Neural cell (in vitro differentiated cells): ENCODE results near the gene RAB1B. TPM values are rescaled to one million over a fixed set of nuclear protein-coding genes. Genes with fewer than 3 reads are reported as not detected.

Experiments used
- H2AFZ ChIP-seq: fragments of 200-600, 300-800 bp; sonication (generic), shearing (Covaris generic); 2 replicates; pipeline ENCODE4 v1.6.0; 2014; ENCODE audit warnings: low read depth, mild to moderate bottlenecking, antibody characterized with exemption, low read length, moderate library complexity
- H3F3A ChIP-seq: fragments of 200-600 bp; shearing (Covaris generic); 2 replicates; pipeline ENCODE4 v1.6.1; 2016; ENCODE audit warnings: mild to moderate bottlenecking, moderate library complexity, mixed read lengths, antibody characterized with exemption, low read length; ENCODE audit not compliant: insufficient read depth, poor library complexity, severe bottlenecking
- H3K27ac ChIP-seq: fragments of 200-600, 300-800 bp; sonication (generic), shearing (Covaris generic); 2 replicates; pipeline ENCODE4 v1.5.1; 2014; ENCODE audit warnings: mild to moderate bottlenecking, low read length, moderate library complexity
- H3K27me3 ChIP-seq: fragments of 300-800, 200-600 bp; sonication (generic), shearing (Covaris generic); 2 replicates; pipeline ENCODE4 v1.6.0; 2014; ENCODE audit warnings: mild to moderate bottlenecking, low read depth, low read length, moderate library complexity; ENCODE audit not compliant: insufficient read depth
- H3K36me3 ChIP-seq: fragments of 300-800, 200-600 bp; sonication (generic), shearing (Covaris generic); 2 replicates; pipeline ENCODE4 v1.5.1; 2014; ENCODE audit warnings: mild to moderate bottlenecking, antibody characterized with exemption, low read length, moderate library complexity; ENCODE audit not compliant: insufficient read depth
- H3K4me2 ChIP-seq: fragments of 300-800, 200-600 bp; sonication (generic), shearing (Covaris generic); 2 replicates; pipeline ENCODE4 v1.6.0; 2014; ENCODE audit warnings: mild to moderate bottlenecking, low read length
- H3K4me3 ChIP-seq: fragments of 300-800, 200-600 bp; sonication (generic), shearing (Covaris generic); 2 replicates; pipeline ENCODE4 v1.5.1; 2014; ENCODE audit warnings: mild to moderate bottlenecking, low read length, moderate library complexity
- H3K79me2 ChIP-seq: fragments of 200-600 bp; shearing (Covaris generic); replicated peaks from 2 replicates; pipeline ENCODE4 v1.6.0; 2014; ENCODE audit warnings: mild to moderate bottlenecking, low read length, moderate library complexity; ENCODE audit not compliant: insufficient read depth
- H3K9ac ChIP-seq: fragments of 300-800, 200-600 bp; sonication (generic), shearing (Covaris generic); 2 replicates; pipeline ENCODE4 v1.6.1; 2016; ENCODE audit warnings: mild to moderate bottlenecking, low read length, mixed read lengths
- H3K9me2 ChIP-seq: fragments of 200-600 bp; shearing (Covaris generic); 2 replicates; pipeline ENCODE4 v1.6.1; 2016; ENCODE audit warnings: mild to moderate bottlenecking, low read length, mixed read lengths; ENCODE audit not compliant: insufficient read depth
- H3K9me3 ChIP-seq: fragments of 200-600, 300-800 bp; sonication (generic), shearing (Covaris generic); 2 replicates; pipeline ENCODE4 v1.6.1; 2016; ENCODE audit warnings: mild to moderate bottlenecking, mixed run types, low read length, moderate library complexity, mixed read lengths
- H4K20me1 ChIP-seq: fragments of 200-600 bp; shearing (Covaris generic); 2 replicates; pipeline ENCODE4 v1.6.1; 2016; ENCODE audit warnings: mild to moderate bottlenecking, mixed run types; ENCODE audit not compliant: insufficient read depth
- EP300 ChIP-seq: fragments of 450-650 bp; conservative IDR thresholded peaks from 2 replicates; pipeline ENCODE4 v1.6.1; 2014; ENCODE audit warnings: antibody characterized with exemption, mild to moderate bottlenecking, moderate library complexity; ENCODE audit not compliant: poor library complexity, severe bottlenecking
- EZH2 ChIP-seq: fragments of 200-600, 300-800 bp; shearing (Covaris generic), sonication (generic); IDR thresholded peaks from 2 replicates; pipeline ENCODE4 v1.6.1; 2014; ENCODE audit warnings: antibody characterized with exemption, low read length, borderline replicate concordance, mild to moderate bottlenecking; ENCODE audit not compliant: insufficient read depth, poor library complexity, severe bottlenecking
- MXI1 ChIP-seq: fragments of 450-650 bp; conservative IDR thresholded peaks from 2 replicates; pipeline ENCODE4 v1.6.1; 2014; ENCODE audit warnings: antibody characterized with exemption, mild to moderate bottlenecking; ENCODE audit not compliant: poor library complexity, severe bottlenecking
- POLR2AphosphoS5 ChIP-seq: IDR thresholded peaks from 2 replicates; pipeline ENCODE4 v1.6.1; 2012
- RAD21 ChIP-seq: fragments of 450-650 bp; conservative IDR thresholded peaks from 2 replicates; pipeline ENCODE4 v1.6.1; 2014; ENCODE audit warnings: antibody characterized with exemption, mild to moderate bottlenecking, moderate library complexity
- SMC3 ChIP-seq: fragments of 450-650 bp; conservative IDR thresholded peaks from 2 replicates; pipeline ENCODE4 v1.6.1; 2014; ENCODE audit warnings: antibody characterized with exemption, mild to moderate bottlenecking, moderate library complexity; ENCODE audit not compliant: poor library complexity
- TAF1 ChIP-seq: IDR thresholded peaks from 2 replicates; pipeline ENCODE4 v1.6.1; 2012; ENCODE audit warnings: low read depth
- polyA plus RNA-seq: library from polyadenylated mRNA; depleted of rRNA; stranded (reverse); fragments of >200 nt; gene quantifications from 2 replicates; pipeline ENCODE4 v1.2.3, GENCODE V29; 2014
- TF ChIP-seq, protein P1 (sequence below): IDR thresholded peaks from 2 replicates; pipeline ENCODE4 v1.6.1; 2012; ENCODE audit warnings: borderline replicate concordance
- TF ChIP-seq, protein P2 (sequence below): fragments of 450-650 bp; IDR thresholded peaks from 2 replicates; pipeline ENCODE4 v1.5.1; 2014; ENCODE audit warnings: antibody characterized with exemption, mild to moderate bottlenecking, moderate library complexity; ENCODE audit not compliant: poor library complexity, severe bottlenecking

RAB1B gene
- polyA plus RNA-seq, 1 donor from 2014 or later = 27.2 TPM

DNA sequence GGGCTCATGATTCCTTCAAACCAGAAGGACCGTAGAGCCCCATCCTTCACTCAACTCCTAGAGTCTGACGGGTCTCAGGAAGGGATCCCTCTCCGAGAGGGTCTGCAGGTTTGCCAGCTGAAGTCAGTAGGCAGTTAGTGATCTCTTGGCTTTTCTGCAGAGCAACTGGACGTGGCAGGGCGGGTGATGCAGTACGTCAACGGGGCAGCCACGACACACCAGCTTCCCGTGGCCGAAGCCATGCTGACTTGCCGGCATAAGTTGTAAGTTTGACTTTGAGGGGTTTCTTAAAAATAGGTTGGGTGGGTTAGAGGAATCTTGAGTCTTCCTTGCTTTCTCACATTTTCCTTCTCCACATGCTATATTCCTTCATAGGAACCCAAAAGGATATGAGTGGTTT lies 33.3 kb upstream of the RAB1B start:
- Histone ChIP-seq H3K4me3 (no peak overlapping the region), H3F3A (no peaks in the 10 kb centered on the region), H3K9ac (no peak overlapping the region), H3K4me2 (no peak overlapping the region), H3K79me2 (no peaks in the 10 kb centered on the region), H4K20me1 (no peaks in the 10 kb centered on the region), H3K36me3 (no peaks in the 10 kb centered on the region), H3K9me3 (no peaks in the 10 kb centered on the region), H2AFZ (no peak overlapping the region), H3K27ac (no peak overlapping the region), H3K27me3 (no peaks in the 10 kb centered on the region), H3K9me2 (no peaks in the 10 kb centered on the region)
- TF ChIP-seq EP300 = no peak
- TF ChIP-seq RAD21 = no peak
- no peak for TF ChIP-seq POLR2AphosphoS5
- TF ChIP-seq MXI1 = no peak
- no peak for TF ChIP-seq TAF1
- TF ChIP-seq, protein P1, sequence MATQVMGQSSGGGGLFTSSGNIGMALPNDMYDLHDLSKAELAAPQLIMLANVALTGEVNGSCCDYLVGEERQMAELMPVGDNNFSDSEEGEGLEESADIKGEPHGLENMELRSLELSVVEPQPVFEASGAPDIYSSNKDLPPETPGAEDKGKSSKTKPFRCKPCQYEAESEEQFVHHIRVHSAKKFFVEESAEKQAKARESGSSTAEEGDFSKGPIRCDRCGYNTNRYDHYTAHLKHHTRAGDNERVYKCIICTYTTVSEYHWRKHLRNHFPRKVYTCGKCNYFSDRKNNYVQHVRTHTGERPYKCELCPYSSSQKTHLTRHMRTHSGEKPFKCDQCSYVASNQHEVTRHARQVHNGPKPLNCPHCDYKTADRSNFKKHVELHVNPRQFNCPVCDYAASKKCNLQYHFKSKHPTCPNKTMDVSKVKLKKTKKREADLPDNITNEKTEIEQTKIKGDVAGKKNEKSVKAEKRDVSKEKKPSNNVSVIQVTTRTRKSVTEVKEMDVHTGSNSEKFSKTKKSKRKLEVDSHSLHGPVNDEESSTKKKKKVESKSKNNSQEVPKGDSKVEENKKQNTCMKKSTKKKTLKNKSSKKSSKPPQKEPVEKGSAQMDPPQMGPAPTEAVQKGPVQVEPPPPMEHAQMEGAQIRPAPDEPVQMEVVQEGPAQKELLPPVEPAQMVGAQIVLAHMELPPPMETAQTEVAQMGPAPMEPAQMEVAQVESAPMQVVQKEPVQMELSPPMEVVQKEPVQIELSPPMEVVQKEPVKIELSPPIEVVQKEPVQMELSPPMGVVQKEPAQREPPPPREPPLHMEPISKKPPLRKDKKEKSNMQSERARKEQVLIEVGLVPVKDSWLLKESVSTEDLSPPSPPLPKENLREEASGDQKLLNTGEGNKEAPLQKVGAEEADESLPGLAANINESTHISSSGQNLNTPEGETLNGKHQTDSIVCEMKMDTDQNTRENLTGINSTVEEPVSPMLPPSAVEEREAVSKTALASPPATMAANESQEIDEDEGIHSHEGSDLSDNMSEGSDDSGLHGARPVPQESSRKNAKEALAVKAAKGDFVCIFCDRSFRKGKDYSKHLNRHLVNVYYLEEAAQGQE = no peak
- no peak for TF ChIP-seq SMC3
- TF ChIP-seq, protein P2, sequence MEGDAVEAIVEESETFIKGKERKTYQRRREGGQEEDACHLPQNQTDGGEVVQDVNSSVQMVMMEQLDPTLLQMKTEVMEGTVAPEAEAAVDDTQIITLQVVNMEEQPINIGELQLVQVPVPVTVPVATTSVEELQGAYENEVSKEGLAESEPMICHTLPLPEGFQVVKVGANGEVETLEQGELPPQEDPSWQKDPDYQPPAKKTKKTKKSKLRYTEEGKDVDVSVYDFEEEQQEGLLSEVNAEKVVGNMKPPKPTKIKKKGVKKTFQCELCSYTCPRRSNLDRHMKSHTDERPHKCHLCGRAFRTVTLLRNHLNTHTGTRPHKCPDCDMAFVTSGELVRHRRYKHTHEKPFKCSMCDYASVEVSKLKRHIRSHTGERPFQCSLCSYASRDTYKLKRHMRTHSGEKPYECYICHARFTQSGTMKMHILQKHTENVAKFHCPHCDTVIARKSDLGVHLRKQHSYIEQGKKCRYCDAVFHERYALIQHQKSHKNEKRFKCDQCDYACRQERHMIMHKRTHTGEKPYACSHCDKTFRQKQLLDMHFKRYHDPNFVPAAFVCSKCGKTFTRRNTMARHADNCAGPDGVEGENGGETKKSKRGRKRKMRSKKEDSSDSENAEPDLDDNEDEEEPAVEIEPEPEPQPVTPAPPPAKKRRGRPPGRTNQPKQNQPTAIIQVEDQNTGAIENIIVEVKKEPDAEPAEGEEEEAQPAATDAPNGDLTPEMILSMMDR = no peak
- TF ChIP-seq EZH2 = no peak

DNA sequence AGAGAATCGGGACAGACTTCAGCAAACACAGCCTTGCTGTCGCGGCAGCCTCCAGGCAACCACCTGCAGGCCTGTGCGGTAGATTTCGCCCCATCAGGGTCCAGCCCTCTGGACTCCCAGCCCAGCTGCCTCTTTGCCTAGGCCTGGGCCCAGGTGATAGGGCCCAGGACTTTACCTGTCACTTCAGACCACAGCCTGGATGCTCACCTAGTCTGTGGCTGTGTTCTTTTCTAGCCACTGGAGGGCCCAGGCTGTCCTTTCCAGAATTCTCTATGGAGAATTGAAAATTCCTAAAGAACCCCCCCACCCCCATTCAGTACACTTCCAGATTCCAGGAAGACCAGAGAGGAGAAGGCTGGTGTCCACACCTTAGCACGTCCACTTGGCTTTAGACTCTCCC lies 30.6 kb upstream of the RAB1B start:
- H2AFZ ChIP-seq = no peak overlapping the region
- H3K27ac ChIP-seq = no peak overlapping the region
- no peak overlapping the region for H3K9ac ChIP-seq
- no peaks in the 10 kb centered on the region for H3K9me3 ChIP-seq
- no peak overlapping the region for H3K4me3 ChIP-seq
- no peak for TF ChIP-seq SMC3
- TF ChIP-seq MXI1 = no peak
- TF ChIP-seq EZH2 = no peak
- TF ChIP-seq EP300 = no peak
- no peak for TF ChIP-seq TAF1
- no peak for TF ChIP-seq POLR2AphosphoS5
- TF ChIP-seq, protein P2 = no peak
- TF ChIP-seq, protein P1 = no peak
- no peak for TF ChIP-seq RAD21
- H3K4me2 ChIP-seq = no peak overlapping the region
- no peaks in the 10 kb centered on the region for H3K9me2 ChIP-seq
- no peaks in the 10 kb centered on the region for H3K36me3 ChIP-seq
- H3K27me3 ChIP-seq = no peaks in the 10 kb centered on the region
- no peaks in the 10 kb centered on the region for H3F3A ChIP-seq
- H3K79me2 ChIP-seq = no peaks in the 10 kb centered on the region
- H4K20me1 ChIP-seq = no peaks in the 10 kb centered on the region
